ENCODE data around the gene CORO2A. TPM values are rescaled to one million over a fixed set of nuclear protein-coding genes. Genes with fewer than 3 reads are reported as not detected.

Gene CORO2A
- total and polyA plus RNA-seq, 2 of the 13 experiments (the other 11 are each of a cell fraction or from before 2014, with no cell fraction given): 14.4 to 15.3 TPM

- TF ChIP-seq RCOR2 (CRISPR knock-in tag; IDR thresholded peaks at IDR 0.05) (0 out of 2 replicates have a peak, but pooled peaks have one; percentile 9), ZFP91 (CRISPR knock-in tag; IDR thresholded peaks at IDR 0.05; ENCODE audit: borderline replicate concordance) (no peak)
These were observed 10.2 kb downstream of the CORO2A start (continued) for GRCh38 chr9:98182069-98182820.

- TF ChIP-seq CENPT (CRISPR knock-in tag; IDR thresholded peaks at IDR 0.05; ENCODE audit: low read depth) (no peak), ZMYM4 (CRISPR knock-in tag; IDR thresholded peaks at IDR 0.05) (0 out of 2 replicates have a peak, but pooled peaks have one; percentile 15), NFKB2 (CRISPR knock-in tag; IDR thresholded peaks at IDR 0.05; ENCODE audit: borderline replicate concordance) (no peak), HOXA5 (CRISPR knock-in tag; IDR thresholded peaks at IDR 0.05) (no peak), KDM5B (CRISPR knock-in tag; IDR thresholded peaks at IDR 0.05; ENCODE audit: borderline replicate concordance) (0 out of 2 replicates have a peak, but pooled peaks have one; percentile 16), NBN (conservative IDR thresholded peaks at IDR 0.05) (no peak), JUN (CRISPR knock-in tag; IDR thresholded peaks at IDR 0.05) (no peak)
- ChIA-PET POLR2A (interaction anchor here (1.3 to 1.9 kb wide), 3 partner anchors 11 to 123 kb away, joined by 4 to 16 read pairs (median 15); partner anchors contain the start of genes CORO2A and TRIM14), CTCF (ENCODE audit: low intra/inter-chr PET ratio, low total read pairs) (no interaction called here)
- H4K20me1 ChIP-seq (ENCODE audit: insufficient read depth, low read length): no peaks in the 10 kb centered on the region
- no peak for FAIRE-seq
- intact Hi-C loops (cut with micrococcal nuclease; ENCODE audit: unreplicated experiment) (no loop called here), in situ Hi-C loops (cut with HindIII; ENCODE audit: extremely low pct_ligation_motif_present, low pct_unique_long_range_greater_than_20kb) (no loop called here)
- H3K27ac ChIP-seq (ENCODE audit: extremely low read length, insufficient read depth, low read length): peak overlapping the region; percentile 89
- H3K4me3 ChIP-seq (replicated peaks in 1 of 3; ENCODE audit: insufficient read depth in 1 of 3, low read depth in 2 of 3, low read length in 3 of 3): no peak overlapping the region
- H3K79me2 ChIP-seq (ENCODE audit: insufficient read depth, low read length): peaks cover 64% of the 10 kb centered on the region
- no peak overlapping the region for H3K9ac ChIP-seq (ENCODE audit: insufficient read depth, low read depth, low read length)
- peaks cover 70% of the 10 kb centered on the region for H3K4me1 ChIP-seq (ENCODE audit: insufficient read depth, low read length)
- H3K36me3 ChIP-seq (replicated peaks in 1 of 2; ENCODE audit: control insufficient read depth in 1 of 2, insufficient read depth in 2 of 2, low read length in 2 of 2): peaks cover 0 to 1% of the 10 kb centered on the region in 2 experiments; a peak in 1 of 5 replicates
- peak overlapping the region; percentile 73 for H3K4me2 ChIP-seq (ENCODE audit: low read depth, low read length)
- no peaks in the 10 kb centered on the region for H3K9me3 ChIP-seq (ENCODE audit: low read length)
- ATAC-seq: no peak
- WGBS (ENCODE audit: low lambda C conversion rate): 71% methylated on average over 5 of the region's 5 CpGs
- H2AFZ ChIP-seq (ENCODE audit: low read length): no peak overlapping the region
- no peak for DNase-seq (ENCODE audit: low spot score)
- no TSS peak for BruUV-seq (replicated peaks)
- H3K27me3 ChIP-seq (ENCODE audit: control insufficient read depth in 1 of 2, insufficient read depth in 2 of 2, low read length in 2 of 2): no peaks in the 10 kb centered on the region
These were observed 10.7 kb downstream of the CORO2A start for GRCh38 chr9:98181746-98182068.

All from HepG2 (cell line).